K562 (cell line): Measurements from ENCODE around the gene KPTN. TPM values are rescaled to one million over a fixed set of nuclear protein-coding genes. Genes with fewer than 3 reads are reported as not detected.

Experiments used
- ATAC-seq: fragments of 200-7000 bp; cut with Tn5 transposase; 3 replicates; pipeline ENCODE4 v1.9.1; 2020; ENCODE audit warnings: moderate library complexity
- BruUV-seq: library from RNA; stranded (reverse); fragments of 400-500 nt; replicated peaks from 2 replicates; lab custom pipeline; 2021; lab: Mats Ljungman, UMichigan
- CTCF ChIA-PET: fragments of 300-600 bp; formaldehyde crosslinking; extraction: SDS; loops from one replicate; lab custom pipeline; 2021; ENCODE audit warnings: low intra/inter-chr PET ratio; lab: Yijun Ruan, JAX
- POLR2A ChIA-PET: fragments of 300-600, 350-650 bp; sonication (Branson Sonifier 250); formaldehyde crosslinking; extraction: SDS; loops from one replicate; lab custom pipeline; 2021; ENCODE audit warnings: antibody characterized with exemption, inconsistent platforms; lab: Yijun Ruan, JAX
- DNase-seq, 4 experiments: peaks; one replicate each; pipeline versions ENCODE4 v3.0.0 to v3.0.0-alpha.2; 2011 to 2018; ENCODE audit warnings: low spot score in 3 of 4, mixed read lengths in 3 of 4; ENCODE audit errors: extremely low read depth in 1 of 4
- FAIRE-seq: peaks from 2 replicates; lab custom pipeline; 2011; peaks lifted over from hg19 to GRCh38; lab: Jason Lieb, UNC
- H2AFZ ChIP-seq: 2 replicates; pipeline ENCODE4 v1.6.0; 2011; ENCODE audit warnings: low read depth, low read length, control low read depth, inconsistent platforms
- H3K27ac ChIP-seq: fragments of 200-600 bp; 3 replicates; pipeline ENCODE4 v1.8.0; 2011; ENCODE audit warnings: low read depth, mild to moderate bottlenecking, control low read depth, inconsistent platforms, low read length, moderate library complexity, mixed read lengths; ENCODE audit errors: extremely low read depth
- H3K27me3 ChIP-seq, 2 experiments: fragments of 300-600 bp in 1 of 2; 2 replicates in 1 of 2; 3 replicates in 1 of 2; pipeline versions ENCODE4 v1.6.0 to v1.8.0; 2011; ENCODE audit warnings: inconsistent platforms in 2 of 2, low read length in 2 of 2, mild to moderate bottlenecking in 1 of 2, mixed read lengths in 1 of 2, moderate library complexity in 1 of 2; ENCODE audit not compliant: control insufficient read depth in 2 of 2, insufficient read depth in 2 of 2
- H3K36me3 ChIP-seq: fragments of 300-600 bp; 3 replicates; pipeline ENCODE4 v1.8.0; 2011; ENCODE audit warnings: mild to moderate bottlenecking, low read length, inconsistent platforms; ENCODE audit not compliant: control insufficient read depth, insufficient read depth
- H3K4me1 ChIP-seq, 2 experiments: fragments of 200-600 bp in 1 of 2; replicated peaks in 1 of 2; 2 replicates in 1 of 2; 3 replicates in 1 of 2; pipeline versions ENCODE4 v1.5.1 to v1.8.0; 2011; ENCODE audit warnings: inconsistent platforms in 2 of 2, low read length in 2 of 2, mild to moderate bottlenecking in 1 of 2, mixed read lengths in 1 of 2, moderate library complexity in 1 of 2; ENCODE audit not compliant: control insufficient read depth in 2 of 2, insufficient read depth in 2 of 2
- H3K4me2 ChIP-seq: 2 replicates; pipeline ENCODE4 v1.6.1; 2011; ENCODE audit warnings: low read length, control low read depth, inconsistent platforms, mixed read lengths; ENCODE audit not compliant: insufficient read depth
- H3K4me3 ChIP-seq: fragments of 200-600 bp; sonication (generic), shearing (Covaris generic); 2 replicates; pipeline ENCODE4 v1.5.1; 2016; ENCODE audit warnings: control low read depth, inconsistent platforms
- H3K79me2 ChIP-seq: fragments of 200-600 bp; 3 replicates; pipeline ENCODE4 v1.8.0; 2011; ENCODE audit warnings: low read length, inconsistent platforms; ENCODE audit not compliant: control insufficient read depth, insufficient read depth
- H3K9ac ChIP-seq, 2 experiments: 2 replicates each; pipeline versions ENCODE4 v1.6.0 to v1.6.1; 2011; ENCODE audit warnings: low read depth in 2 of 2, low read length in 2 of 2, control low read depth in 1 of 2, inconsistent platforms in 1 of 2, mild to moderate bottlenecking in 1 of 2, mixed read lengths in 1 of 2; ENCODE audit not compliant: insufficient read depth in 1 of 2
- H3K9me1 ChIP-seq: one replicate; pipeline ENCODE4 v1.6.0; 2011; ENCODE audit warnings: inconsistent platforms, mild to moderate bottlenecking, low read length, moderate library complexity; ENCODE audit not compliant: control insufficient read depth, insufficient read depth
- H3K9me3 ChIP-seq: replicated peaks from 2 replicates; pipeline ENCODE4 v1.5.1; 2011; ENCODE audit warnings: low read depth, low read length, inconsistent platforms; ENCODE audit not compliant: control insufficient read depth, insufficient read depth
- H4K20me1 ChIP-seq: replicated peaks from 2 replicates; pipeline ENCODE4 v1.6.1; 2011; ENCODE audit warnings: low read length, inconsistent platforms, mixed read lengths; ENCODE audit not compliant: control insufficient read depth, insufficient read depth
- CSDE1 ChIP-seq, 2 experiments: fragments of 450-650 bp; IDR thresholded peaks; 2 replicates each; pipeline ENCODE4 v1.6.1; 2016; ENCODE audit warnings: mild to moderate bottlenecking in 1 of 2
- CTCFL ChIP-seq: IDR thresholded peaks from 2 replicates; pipeline ENCODE4 v1.6.1; 2011; ENCODE audit warnings: borderline replicate concordance, low read depth, mild to moderate bottlenecking, moderate library complexity, low read length; ENCODE audit not compliant: insufficient read depth, poor library complexity, severe bottlenecking
- DMBX1 ChIP-seq: fragments of 250-450 bp; sonication (Bioruptor Pico); IDR thresholded peaks from 2 replicates; pipeline ENCODE4 v1.8.0; 2022; ENCODE audit warnings: inconsistent platforms, mild to moderate bottlenecking, moderate library complexity, borderline replicate concordance
- HOXB6 ChIP-seq: fragments of 250-450 bp; sonication (Bioruptor Pico); IDR thresholded peaks from 2 replicates; pipeline ENCODE4 v1.5.1; 2022; ENCODE audit warnings: mild to moderate bottlenecking, borderline replicate concordance
- KLF10 ChIP-seq: fragments of 250-450 bp; sonication (Bioruptor Pico); IDR thresholded peaks from 2 replicates; pipeline ENCODE4 v1.6.1; 2021; ENCODE audit warnings: matching md5 sums
- MEF2A ChIP-seq: IDR thresholded peaks from 2 replicates; pipeline ENCODE4 v1.6.1; 2011; ENCODE audit warnings: low read depth, mild to moderate bottlenecking, low read length, moderate library complexity; ENCODE audit not compliant: control insufficient read depth
- NFE2 ChIP-seq: IDR thresholded peaks from 2 replicates; pipeline ENCODE4 v1.6.1; 2014; ENCODE audit warnings: antibody characterized with exemption, low read depth
- NR4A1 ChIP-seq, 2 experiments: fragments of 250-450 bp in 1 of 2; fragments of 450-650 bp in 1 of 2; sonication (Bioruptor Pico) in 1 of 2; IDR thresholded peaks; 2 replicates each; pipeline versions ENCODE4 v1.4.0 to v1.6.1; 2016 to 2020; ENCODE audit warnings: mild to moderate bottlenecking in 2 of 2, missing compliant biosample characterization in 1 of 2, missing genetic modification characterization in 1 of 2, moderate library complexity in 1 of 2
- TAF9B ChIP-seq: fragments of 450-650 bp; IDR thresholded peaks from 2 replicates; pipeline ENCODE4 v1.6.1; 2018; ENCODE audit warnings: mild to moderate bottlenecking; ENCODE audit not compliant: partially characterized antibody
- TCF7 ChIP-seq: sonication (generic); IDR thresholded peaks from 2 replicates; pipeline ENCODE4 v1.6.1; 2016; ENCODE audit warnings: antibody characterized with exemption, borderline replicate concordance
- ZFP1 ChIP-seq: fragments of 450-650 bp; formaldehyde crosslinking; IDR thresholded peaks from 2 replicates; pipeline ENCODE4 v1.4.0; 2020; ENCODE audit warnings: mild to moderate bottlenecking, mixed read lengths
- ZNF778 ChIP-seq: fragments of 450-650 bp; formaldehyde crosslinking; IDR thresholded peaks from 2 replicates; pipeline ENCODE4 v1.4.0; 2020; ENCODE audit warnings: mild to moderate bottlenecking, moderate library complexity
- WGBS: fragments of 100-300 bp; shearing (Covaris generic); methylation state at CpG from one replicate; pipeline ENCODE4 v1.1.6; 2016; ENCODE audit warnings: low coverage, mixed read lengths; ENCODE audit not compliant: insufficient coverage; ENCODE audit errors: missing lambda C conversion rate; 5-methylcytosine and 5-hydroxymethylcytosine counted together
- in situ Hi-C: fragments of 300-500 bp; cut with MboI; formaldehyde crosslinking; loops from 4 replicates; pipeline ENCODE4 v1.15.0; 2018; ENCODE audit warnings: inconsistent platforms, mixed read lengths
- intact Hi-C: fragments of 100-400 bp; cut with micrococcal nuclease; formaldehyde crosslinking; loops from 2 replicates; pipeline ENCODE4 v1.14.2; 2022
- polyA plus RNA-seq, 8 experiments: library from polyadenylated mRNA; depleted of rRNA in 4 of 8; stranded (reverse) in 5 of 8; unstranded in 3 of 8; fragments of >200 nt; fragmentation: Nextera tagmentation in 2 of 8; fragmentation: Illumina TruSeq in 1 of 8; extraction: Ambion mirVana in 2 of 8; extraction: Trizol in 1 of 8; gene quantifications; 2 replicates each; pipeline versions ENCODE4 v1.2.1 to v1.2.3, GENCODE V29; 2011 to 2014; ENCODE audit warnings: inconsistent platforms in 1 of 8, missing spikeins in 1 of 8
- total RNA-seq, 7 experiments: library from RNA; depleted of rRNA in 6 of 7; stranded (reverse); fragments of >200 nt in 6 of 7; fragmentation: Illumina TruSeq in 2 of 7; extraction: Trizol in 2 of 7; gene quantifications; 2 replicates each; pipeline versions ENCODE4 v1.2.1 to v1.2.3, GENCODE V29; 2011 to 2021; ENCODE audit warnings: low replicate concordance in 1 of 7
- TF ChIP-seq, protein P1 (sequence below): fragments of 200-800 bp; sonication (Bioruptor generic); IDR thresholded peaks from 2 replicates; pipeline ENCODE4 v1.6.1; 2017; ENCODE audit warnings: missing genetic modification characterization, missing compliant biosample characterization

Gene KPTN
- total and polyA plus RNA-seq, 9 of the 15 experiments (the other 6 are each of a cell fraction or from before 2014, with no cell fraction given), result 0.56 to 18.2 (median 8.5) TPM

DNA sequence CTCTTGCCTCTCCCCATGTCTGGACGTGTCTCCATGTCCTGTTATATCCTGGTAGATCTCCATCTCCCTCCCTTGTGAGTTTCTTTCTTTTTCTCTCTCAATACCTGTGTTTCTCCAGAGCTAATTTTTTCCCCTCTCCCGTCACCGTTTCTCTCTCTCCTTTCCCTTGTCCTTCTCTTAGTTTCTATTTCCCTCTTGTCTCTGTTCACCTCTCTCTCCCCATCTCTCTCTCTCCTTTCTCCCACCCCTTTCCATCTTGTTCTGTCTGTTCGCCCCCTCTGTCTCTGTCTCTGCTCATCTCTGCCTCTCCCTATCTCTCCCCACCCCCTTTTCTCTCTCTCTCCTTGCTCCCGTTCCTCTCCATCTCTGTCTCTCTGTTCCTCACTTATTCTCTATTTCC, 25.3 kb downstream of the KPTN start:
- no peak for FAIRE-seq
- TF ChIP-seq NR4A1 (CRISPR knock-in tag; IDR thresholded peaks at IDR 0.05), result no peak
- no peak for TF ChIP-seq NR4A1 (tag; IDR thresholded peaks at IDR 0.05)
- TF ChIP-seq CTCFL, result no peak
- no peak for TF ChIP-seq CSDE1 (IDR thresholded peaks at IDR 0.05)
- TF ChIP-seq TCF7, result no peak
- TF ChIP-seq HOXB6 (CRISPR knock-in tag), result no peak
- no peak for TF ChIP-seq KLF10 (CRISPR knock-in tag)
- no peak for TF ChIP-seq NFE2
- TF ChIP-seq, protein P1, sequence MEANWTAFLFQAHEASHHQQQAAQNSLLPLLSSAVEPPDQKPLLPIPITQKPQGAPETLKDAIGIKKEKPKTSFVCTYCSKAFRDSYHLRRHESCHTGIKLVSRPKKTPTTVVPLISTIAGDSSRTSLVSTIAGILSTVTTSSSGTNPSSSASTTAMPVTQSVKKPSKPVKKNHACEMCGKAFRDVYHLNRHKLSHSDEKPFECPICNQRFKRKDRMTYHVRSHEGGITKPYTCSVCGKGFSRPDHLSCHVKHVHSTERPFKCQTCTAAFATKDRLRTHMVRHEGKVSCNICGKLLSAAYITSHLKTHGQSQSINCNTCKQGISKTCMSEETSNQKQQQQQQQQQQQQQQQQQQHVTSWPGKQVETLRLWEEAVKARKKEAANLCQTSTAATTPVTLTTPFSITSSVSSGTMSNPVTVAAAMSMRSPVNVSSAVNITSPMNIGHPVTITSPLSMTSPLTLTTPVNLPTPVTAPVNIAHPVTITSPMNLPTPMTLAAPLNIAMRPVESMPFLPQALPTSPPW (CRISPR knock-in tag), result no peak
- TF ChIP-seq ZFP1, result no peak
- TF ChIP-seq ZNF778 (CRISPR knock-in tag), result no peak
- no peak for TF ChIP-seq DMBX1 (CRISPR knock-in tag)
- no peak for TF ChIP-seq TAF9B
- TF ChIP-seq MEF2A, result no peak
- no TSS peak for BruUV-seq
- no peak overlapping the region for H3K27ac ChIP-seq
- no peak for DNase-seq
- in situ Hi-C loops, result no loop called here
- H3K9me3 ChIP-seq, result no peaks in the 10 kb centered on the region
- POLR2A ChIA-PET, result interaction anchor here (0.9 kb wide), 1 partner anchor 11 kb away, joined by 7 read pairs; no protein-coding TSS in a partner anchor
- no peaks in the 10 kb centered on the region for H4K20me1 ChIP-seq
- CTCF ChIA-PET, result no interaction called here
- H3K9ac ChIP-seq, result no peak overlapping the region
- H3K79me2 ChIP-seq, result no peaks in the 10 kb centered on the region
- no peak overlapping the region for H3K4me3 ChIP-seq
- H3K36me3 ChIP-seq, result no peaks in the 10 kb centered on the region
- no peak for ATAC-seq
- peaks cover 0 to 9% of the 10 kb centered on the region in 2 experiments; a peak in 1 of 5 replicates for H3K4me1 ChIP-seq
- no peak overlapping the region for H2AFZ ChIP-seq
- no peak overlapping the region for H3K4me2 ChIP-seq
- H3K9me1 ChIP-seq, result no peaks in the 10 kb centered on the region
- WGBS, result 3% methylated on average over 4 of the region's 5 CpGs
- peaks cover 22 to 49% of the 10 kb centered on the region in 2 experiments for H3K27me3 ChIP-seq
- intact Hi-C loops, result no loop called here
